NCI-H2081 treated with DMSO at 0.1 percent for 48 hours (cell line): Measurements from ENCODE around the gene SLC1A6.
"Not testable (repeated sequence)": the region's sequence is repeated elsewhere in the genome, so short reads cannot be mapped to it uniquely, and the experiment has no call there.

Source experiments
- DNase-seq: peaks from one replicate; lab custom pipeline; 2025; lab: John Stamatoyannopoulos, UW

SLC1A6 gene

GRCh38 chr19:14957464-14957863 is 22.2 kb downstream of the SLC1A6 start:
- no peak for DNase-seq

- DNase-seq = no peak
Observed at GRCh38 chr19:14954071-14954655, 25.5 kb downstream of the SLC1A6 start.

GRCh38 chr19:14952767-14953166 is 26.9 kb downstream of the SLC1A6 start:
- DNase-seq = no peak

GRCh38 chr19:14950421-14950820 is 29.2 kb downstream of the SLC1A6 start:
- DNase-seq = no peak

GRCh38 chr19:14949876-14950275 is 29.8 kb downstream of the SLC1A6 start:
- DNase-seq = no peak

GRCh38 chr19:14949413-14949812 is 30.3 kb downstream of the SLC1A6 start:
- DNase-seq = not testable (repeated sequence)

GRCh38 chr19:14944456-14944855 is 35.2 kb downstream of the SLC1A6 start:
- DNase-seq = no peak

GRCh38 chr19:14943601-14944000 is 36.1 kb downstream of the SLC1A6 start:
- DNase-seq = no peak

GRCh38 chr19:14941189-14941588 is 38.5 kb downstream of the SLC1A6 start, which contains the start of gene OR7C2:
Gene OR7C2 (plus strand): TSS chr19:14941489. CDS start chr19:14941489, 0 bp downstream.
- no peak for DNase-seq

GRCh38 chr19:14940266-14940665 is 39.4 kb downstream of the SLC1A6 start:
- no peak for DNase-seq

- no peak for DNase-seq
Observed at GRCh38 chr19:14933506-14933905, 46.2 kb downstream of the SLC1A6 start.

- no peak for DNase-seq
Observed at GRCh38 chr19:14916848-14917247, 62.8 kb downstream of the SLC1A6 start.

- DNase-seq = no peak
Observed at GRCh38 chr19:14915116-14915515, 64.5 kb downstream of the SLC1A6 start.

- DNase-seq = no peak
Observed at GRCh38 chr19:14906711-14907110, 73.0 kb downstream of the SLC1A6 start.

GRCh38 chr19:14901675-14902260 is 77.9 kb downstream of the SLC1A6 start:
- no peak for DNase-seq
